ENCODE measurements around the gene CRYBB3. TPM values are rescaled to one million over a fixed set of nuclear protein-coding genes. Genes with fewer than 3 reads are reported as not detected.
A peak's percentile ranks its signal among the peaks of the same experiment; 100 is the strongest.

The CRYBB3 gene
- total and polyA plus RNA-seq, 2 of the 4 experiments (the other 2 are of a cell fraction), result not detected

GRCh38 chr22:25159028-25159427, 40.6 kb upstream of the CRYBB3 start:
- Histone ChIP-seq H2BK20ac (ENCODE audit: low read depth, low read length) (no peak overlapping the region), H3K27ac (ENCODE audit: insufficient read depth, low read length) (no peak overlapping the region), H3K14ac (replicated peaks; ENCODE audit: low read depth, low read length) (no peak overlapping the region), H3K4ac (ENCODE audit: low read depth, low read length) (no peak overlapping the region), H3K18ac (ENCODE audit: low read depth, low read length) (no peak overlapping the region), H3K9me3 (ENCODE audit: control insufficient read depth, insufficient read depth, low read length) (no peaks in the 10 kb centered on the region), H3K4me2 (ENCODE audit: low read depth, low read length) (no peak overlapping the region), H4K8ac (ENCODE audit: low read depth in 2 of 2, low read length in 2 of 2) (no peak overlapping the region), H2BK15ac (ENCODE audit: low read depth, low read length) (no peak overlapping the region), H3K9ac (ENCODE audit: low read depth, low read length) (no peak overlapping the region), H3K4me3 (ENCODE audit: insufficient read depth, low read depth, low read length) (no peak overlapping the region), H2BK120ac (ENCODE audit: low read depth, low read length) (no peak overlapping the region), H4K5ac (ENCODE audit: low read depth, low read length) (no peak overlapping the region), H4K91ac (ENCODE audit: insufficient read depth, low read depth, low read length) (no peak overlapping the region), H3K79me1 (ENCODE audit: low read depth in 1 of 2, low read length in 2 of 2) (no peaks in the 10 kb centered on the region), H3K9me1 (ENCODE audit: insufficient read depth, low read length) (no peaks in the 10 kb centered on the region), H2BK5ac (ENCODE audit: low read depth, low read length, poor library complexity, severe bottlenecking) (no peak overlapping the region), H2AFZ (replicated peaks; ENCODE audit: low read length, poor library complexity) (peak overlapping the region; percentile 28), H3K4me1 (ENCODE audit: control insufficient read depth, insufficient read depth, low read length) (no peaks in the 10 kb centered on the region), H2AK9ac (replicated peaks; ENCODE audit: low read depth, low read length, poor library complexity) (no peak overlapping the region), H3K36me3 (ENCODE audit: control insufficient read depth, insufficient read depth, low read length) (no peaks in the 10 kb centered on the region), H3K56ac (ENCODE audit: extremely low read depth, insufficient read depth, low read length) (no peak overlapping the region), H3K23ac (ENCODE audit: low read depth, low read length) (no peak overlapping the region), H2AK5ac (ENCODE audit: low read depth, low read length) (no peak overlapping the region), H4K20me1 (ENCODE audit: insufficient read depth, low read length) (no peaks in the 10 kb centered on the region), H3K27me3 (ENCODE audit: control insufficient read depth, insufficient read depth, low read length) (no peaks in the 10 kb centered on the region)
- ChIA-PET CTCF (no interaction called here), POLR2A (ENCODE audit: unreplicated experiment) (no interaction called here)
- BruUV-seq (replicated peaks), result no TSS peak
- intact Hi-C loops (cut with micrococcal nuclease), result no loop called here
- TF ChIP-seq NFE2L2 (IDR thresholded peaks at IDR 0.05; ENCODE audit: low read depth, low read length) (no peak), MXI1 (IDR thresholded peaks at IDR 0.05; ENCODE audit: borderline replicate concordance, low read depth, low read length) (no peak), RAD21 (IDR thresholded peaks at IDR 0.05; ENCODE audit: low read length) (no peak), MAZ (IDR thresholded peaks at IDR 0.05; ENCODE audit: borderline replicate concordance, low read depth, low read length) (no peak), RFX5 (IDR thresholded peaks at IDR 0.05; ENCODE audit: low read depth, low read length) (no peak), CTCF (conservative IDR thresholded peaks at IDR 0.05; ENCODE audit: low read depth, low read length) (no peak), FOS (IDR thresholded peaks at IDR 0.05; ENCODE audit: low read depth, low read length) (no peak), MAFK (IDR thresholded peaks at IDR 0.05; ENCODE audit: low read depth, low read length) (no peak), POLR2A (IDR thresholded peaks at IDR 0.05; ENCODE audit: low read depth, low read length) (no peak), CHD1 (IDR thresholded peaks at IDR 0.05; ENCODE audit: low read depth, low read length) (no peak), ELK1 (IDR thresholded peaks at IDR 0.05; ENCODE audit: borderline replicate concordance, low read depth, low read length) (no peak), CEBPB (IDR thresholded peaks at IDR 0.05; ENCODE audit: low read depth, low read length) (no peak), BHLHE40 (IDR thresholded peaks at IDR 0.05; ENCODE audit: low read depth, low read length) (no peak), SMC3 (IDR thresholded peaks at IDR 0.05; ENCODE audit: low read depth, low read length) (no peak), RCOR1 (IDR thresholded peaks at IDR 0.05; ENCODE audit: insufficient replicate concordance, low read length) (no peak)
- TF ChIP-seq, protein P1, sequence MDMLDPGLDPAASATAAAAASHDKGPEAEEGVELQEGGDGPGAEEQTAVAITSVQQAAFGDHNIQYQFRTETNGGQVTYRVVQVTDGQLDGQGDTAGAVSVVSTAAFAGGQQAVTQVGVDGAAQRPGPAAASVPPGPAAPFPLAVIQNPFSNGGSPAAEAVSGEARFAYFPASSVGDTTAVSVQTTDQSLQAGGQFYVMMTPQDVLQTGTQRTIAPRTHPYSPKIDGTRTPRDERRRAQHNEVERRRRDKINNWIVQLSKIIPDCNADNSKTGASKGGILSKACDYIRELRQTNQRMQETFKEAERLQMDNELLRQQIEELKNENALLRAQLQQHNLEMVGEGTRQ (IDR thresholded peaks at IDR 0.05; ENCODE audit: low read depth, low read length), result no peak
- 50% methylated on average over 2 of the region's 10 CpGs; no CpG with 5 or more reads in 1 of the 2 experiments for WGBS, 2 experiments (ENCODE audit: extremely low coverage in 2 of 2, insufficient read length in 1 of 2)
- ATAC-seq (ENCODE audit: low read depth) (no peak), DNase-seq (no peak)
- in situ Hi-C loops (cut with MboI; ENCODE audit: low sequenced_read_pairs), result no loop called here
- dilution Hi-C loops (cut with HindIII; ENCODE audit: low sequenced_read_pairs, unreplicated experiment), result no loop called here
